LNCAP (cell line): ENCODE data around the gene ZKSCAN8.

Source experiments
- CTCF ChIP-seq: fragments of 450-650 bp; IDR thresholded peaks from 2 replicates; pipeline ENCODE4 v1.5.1; 2017; ENCODE audit warnings: mild to moderate bottlenecking

The ZKSCAN8 gene

DNA sequence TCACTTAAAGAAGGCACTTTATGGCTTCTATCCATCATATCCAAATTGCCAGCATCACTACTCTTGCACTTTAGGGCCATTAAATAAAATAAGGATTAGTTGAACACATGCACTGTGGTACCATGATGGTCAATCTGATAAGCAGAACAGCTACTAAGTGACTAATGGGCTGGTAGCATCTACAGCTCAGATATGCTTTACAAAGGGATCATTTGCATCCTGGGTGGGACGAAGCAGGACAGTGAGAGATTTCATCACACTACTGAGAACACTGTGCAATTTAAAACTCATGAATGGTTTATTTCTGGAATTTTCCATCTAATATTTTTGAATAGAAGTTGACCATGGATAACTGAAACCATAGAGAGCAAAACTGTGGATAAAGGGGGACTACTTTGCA lies 58.3 kb downstream of the ZKSCAN8 start:
- no peak for TF ChIP-seq CTCF

GRCh38 chr6:28203201-28203600 lies 61.5 kb downstream of the ZKSCAN8 start:
- TF ChIP-seq CTCF, result no peak

- no peak for TF ChIP-seq CTCF
Observed at GRCh38 chr6:28205879-28206278, 64.2 kb downstream of the ZKSCAN8 start.

DNA sequence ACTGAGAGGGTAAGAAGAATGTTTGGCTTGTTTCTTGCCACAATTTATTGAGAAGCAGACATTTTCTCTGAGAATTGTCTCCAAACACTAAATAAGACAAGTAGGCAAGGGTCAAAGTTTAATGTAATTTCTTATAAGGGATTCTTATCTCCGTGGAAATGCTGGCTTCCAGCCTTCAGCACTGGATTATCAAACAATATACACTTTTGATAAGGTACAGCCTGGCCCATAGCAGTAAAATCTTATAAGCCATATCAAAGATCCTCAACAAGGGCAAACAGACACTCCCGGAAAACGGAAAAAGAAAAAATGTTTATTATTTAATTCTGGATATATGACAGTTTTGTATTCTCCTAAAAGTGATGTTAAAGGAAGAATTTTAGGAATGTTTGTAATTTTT lies 64.8 kb downstream of the ZKSCAN8 start:
- no peak for TF ChIP-seq CTCF

DNA sequence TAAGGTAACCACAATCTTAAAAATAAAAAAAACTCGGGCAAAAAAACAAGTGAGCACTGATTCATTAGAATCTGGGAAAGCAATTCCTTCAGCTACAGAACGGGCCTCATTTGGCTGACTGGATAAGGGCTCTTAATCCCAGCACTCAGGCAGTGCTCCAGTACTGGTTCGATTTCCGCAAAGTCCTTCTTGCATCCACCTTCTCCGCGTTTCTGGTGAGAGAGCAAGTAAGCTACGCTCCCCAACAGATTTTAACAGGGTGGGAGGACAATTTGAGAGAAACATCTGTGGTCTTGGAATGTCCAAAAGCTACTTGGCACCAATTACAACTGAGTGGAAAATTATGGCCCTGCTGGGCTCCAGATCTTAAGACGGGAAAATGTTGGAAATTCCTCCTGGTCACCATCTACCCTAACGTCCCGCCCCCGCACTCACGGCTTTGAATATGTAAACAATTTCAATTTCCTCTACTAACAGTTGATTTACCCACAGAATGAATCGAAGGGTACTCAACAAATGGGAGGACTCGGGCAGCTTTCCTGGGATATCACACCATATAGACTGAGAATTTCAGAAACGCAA lies 65.3 kb downstream of the ZKSCAN8 start:
- no peak for TF ChIP-seq CTCF

GRCh38 chr6:28207510-28208110 lies 65.9 kb downstream of the ZKSCAN8 start:
- TF ChIP-seq CTCF, result no peak

DNA sequence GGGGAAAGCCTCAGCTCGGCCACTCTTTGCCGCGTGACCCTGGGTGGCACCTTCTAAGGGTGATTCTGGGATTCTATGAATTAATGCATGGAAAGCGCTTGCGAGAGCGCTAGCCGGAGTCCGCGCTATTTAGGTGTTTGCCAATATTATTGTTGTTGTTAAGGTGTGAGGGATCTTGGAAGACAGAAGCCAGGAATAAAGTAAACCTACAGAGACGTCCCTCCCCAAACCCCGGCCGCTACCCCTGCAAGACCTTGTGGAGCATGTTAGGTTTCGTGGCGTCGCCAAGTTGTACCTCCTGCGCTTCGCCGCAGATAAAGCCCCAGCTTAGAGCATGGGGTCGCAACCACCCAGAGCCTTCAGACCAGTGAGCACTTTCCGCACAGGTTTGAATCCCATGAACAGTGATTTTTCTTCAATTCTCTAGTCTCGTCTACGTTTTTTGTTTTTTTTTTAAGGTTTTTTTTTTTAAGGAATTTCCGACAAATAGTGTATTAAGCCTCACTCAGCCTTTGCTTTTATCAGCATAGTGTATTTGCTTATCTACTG lies 66.5 kb downstream of the ZKSCAN8 start:
- TF ChIP-seq CTCF, result no peak
